Activated CD8-positive, alpha-beta memory T cell treated with anti-CD3 and anti-CD28 coated beads, Interleukin-2, amount 50 U/mL, for 24 hours (primary cell): ENCODE results near the gene TCP10L.
"Not testable (repeated sequence)": the region's sequence is repeated elsewhere in the genome, so short reads cannot be mapped to it uniquely, and the experiment has no call there.

ENCODE experiments used
- DNase-seq: peaks from one replicate; pipeline ENCODE4 v3.0.0-alpha.2; 2020; ENCODE audit errors: extremely low read depth

The TCP10L gene, protein sequence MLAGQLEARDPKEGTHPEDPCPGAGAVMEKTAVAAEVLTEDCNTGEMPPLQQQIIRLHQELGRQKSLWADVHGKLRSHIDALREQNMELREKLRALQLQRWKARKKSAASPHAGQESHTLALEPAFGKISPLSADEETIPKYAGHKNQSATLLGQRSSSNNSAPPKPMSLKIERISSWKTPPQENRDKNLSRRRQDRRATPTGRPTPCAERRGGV

DNA sequence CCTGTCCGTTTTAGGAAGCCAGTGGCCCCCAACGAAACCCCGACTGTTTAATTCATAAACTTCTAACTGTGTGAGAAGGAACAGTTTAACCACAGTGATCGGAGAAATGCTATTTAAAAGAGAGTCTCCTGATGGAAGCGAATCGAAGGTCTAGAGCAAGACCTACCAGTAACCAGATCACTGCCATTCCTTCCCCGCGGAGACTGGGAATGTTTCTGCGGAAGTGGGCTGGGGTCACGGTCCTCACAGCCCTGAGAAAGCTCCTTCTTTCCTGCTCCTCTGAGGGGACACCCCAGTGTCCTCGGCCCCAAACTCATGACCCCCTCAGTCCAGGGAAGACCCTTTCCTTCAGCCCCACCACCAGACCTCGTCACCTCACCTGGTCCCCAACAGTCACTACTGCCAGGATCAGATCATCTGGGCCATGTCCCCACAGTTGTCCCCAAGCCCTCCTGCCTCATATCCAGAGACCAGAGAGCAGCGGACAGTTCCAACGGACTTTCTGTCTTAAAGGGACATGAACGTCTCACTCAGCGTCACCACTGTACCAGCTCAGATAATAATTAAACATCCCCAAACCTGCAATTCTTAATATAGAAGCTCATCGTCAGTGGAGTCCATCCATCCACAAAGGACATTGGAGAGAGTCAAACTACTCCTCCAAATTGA, at the start of gene TCP10L:
TCP10L (minus strand) TSS at position 482 of the 669 bp plus-strand sequence. CDS start 1,219 bp downstream, outside the sequence.
- DNase-seq = no peak

DNA sequence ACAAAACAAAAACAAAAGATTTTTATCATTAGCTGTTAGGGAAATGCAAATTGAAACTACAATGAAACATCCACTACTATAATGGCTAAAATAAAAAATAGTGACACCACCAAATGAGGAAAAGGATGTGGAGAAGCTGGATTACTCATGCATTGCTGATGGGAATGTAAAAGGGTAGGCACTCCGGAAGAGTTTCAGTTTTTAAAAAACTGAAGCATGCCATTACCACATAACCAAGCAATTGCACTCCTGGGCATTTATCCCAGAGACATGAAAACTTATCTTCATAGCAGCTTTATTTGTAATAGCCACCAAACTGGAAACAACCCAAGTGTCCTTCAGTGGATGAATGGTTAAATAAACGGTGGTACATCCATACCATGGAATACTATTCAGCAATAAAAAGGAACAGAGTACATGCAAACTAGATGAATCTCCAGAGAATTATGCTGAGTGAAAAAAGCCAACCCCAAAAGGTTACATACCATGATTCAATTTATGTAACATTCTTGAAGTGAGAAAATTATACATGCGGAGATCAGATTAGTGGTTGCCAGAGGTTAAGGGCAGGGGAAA, 41.4 kb upstream of the TCP10L start:
- DNase-seq = no peak

GRCh38 chr21:32618218-32618617, 32.9 kb upstream of the TCP10L start:
- DNase-seq = not testable (repeated sequence)

DNA sequence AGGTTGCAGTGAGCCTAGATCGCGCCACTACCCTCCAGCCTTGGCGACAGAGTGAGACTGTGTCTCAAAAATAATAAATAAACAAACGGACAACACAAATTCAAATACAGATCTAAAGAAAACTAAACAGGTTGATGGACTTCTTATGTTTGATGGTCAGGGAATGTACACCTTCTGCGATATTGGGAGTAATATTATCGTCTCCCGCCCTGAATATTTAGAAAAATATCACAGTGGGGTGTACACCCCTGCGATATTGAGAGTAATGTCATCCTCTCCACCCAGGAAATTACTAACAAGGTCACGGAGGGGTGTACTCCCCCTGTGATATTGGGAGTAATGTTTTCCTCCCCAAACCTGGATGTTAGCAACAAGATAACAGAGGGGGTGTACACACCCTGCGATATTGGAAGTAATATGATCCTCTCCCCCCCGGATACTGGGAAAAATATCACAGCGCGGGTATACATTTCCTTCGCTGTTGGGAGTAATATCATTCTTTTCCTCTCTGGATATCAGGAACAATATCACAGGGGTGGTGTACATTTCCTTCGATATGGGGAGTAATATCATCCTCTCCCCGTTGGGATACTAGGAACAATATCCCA, 28.2 kb upstream of the TCP10L start:
- DNase-seq = no peak

DNA sequence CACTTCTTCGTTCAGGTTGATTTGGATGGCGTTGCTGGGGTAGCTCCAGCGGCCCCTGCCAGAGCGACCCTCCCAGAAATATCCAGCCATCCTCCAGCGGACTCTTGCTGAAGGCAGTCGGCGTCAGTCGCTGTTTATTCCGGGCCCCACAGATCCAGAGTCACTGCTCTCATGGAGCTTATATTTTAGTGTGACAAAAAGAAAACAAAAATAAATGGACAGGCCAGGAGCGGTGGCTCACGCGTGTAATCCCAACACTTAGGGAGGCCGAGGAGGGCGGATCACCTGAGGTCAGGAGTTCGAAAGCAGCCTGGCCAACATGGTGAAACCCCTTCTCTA, 27.6 kb upstream of the TCP10L start:
- no peak for DNase-seq

DNA sequence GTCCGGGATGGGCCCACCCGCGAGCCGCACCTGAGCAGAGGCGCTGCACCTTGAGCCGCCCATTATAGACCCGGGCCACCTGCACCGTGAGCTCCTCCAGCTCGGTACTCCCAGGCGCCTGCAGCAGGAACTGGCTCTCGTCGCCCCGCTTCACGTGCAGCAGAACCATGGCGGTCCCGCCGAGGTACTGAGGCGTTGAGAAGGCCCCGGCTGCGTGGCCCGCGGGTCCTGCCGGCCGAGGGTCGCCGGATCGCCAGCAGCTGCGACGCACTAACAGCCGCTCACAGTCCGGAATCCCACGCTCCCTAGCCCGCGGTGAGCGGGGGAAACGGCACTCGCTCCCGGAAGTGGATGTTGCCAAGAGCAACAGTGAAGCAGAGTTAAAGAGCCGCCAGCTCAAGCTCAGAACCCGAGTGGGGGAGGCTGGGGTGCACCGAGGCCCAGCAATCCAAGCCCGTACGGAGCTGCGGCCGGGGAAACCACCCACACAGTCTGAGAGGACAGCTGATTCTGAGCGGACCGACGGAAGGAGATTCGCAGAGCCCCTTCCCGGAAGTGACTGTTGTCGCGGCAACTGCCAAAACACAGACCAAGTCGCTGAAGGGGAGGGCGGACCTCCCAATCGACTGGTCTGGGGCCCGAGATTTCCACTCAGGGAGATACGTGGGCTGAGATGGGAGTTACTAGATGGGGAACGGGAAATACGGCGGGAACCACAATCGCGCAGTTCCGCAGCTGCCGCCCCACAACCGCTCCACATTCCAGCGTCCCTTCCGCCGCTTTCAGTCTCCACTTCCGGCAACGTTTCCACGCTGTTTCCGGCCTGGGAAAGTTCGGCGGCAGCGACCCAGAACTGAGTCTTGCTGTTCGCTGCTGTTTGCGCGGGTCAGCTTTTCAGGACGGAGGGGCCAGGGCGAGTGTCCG, 27.0 kb upstream of the TCP10L start, which contains the start of gene CFAP298:
CFAP298 (minus strand) TSS at position 303 of the 924 bp plus-strand sequence; CDS start at position 169, 134 bp downstream.
- peak; percentile 73 for DNase-seq

- no peak for DNase-seq
Observed at GRCh38 chr21:32611471-32611997, 26.2 kb upstream of the TCP10L start.

DNA sequence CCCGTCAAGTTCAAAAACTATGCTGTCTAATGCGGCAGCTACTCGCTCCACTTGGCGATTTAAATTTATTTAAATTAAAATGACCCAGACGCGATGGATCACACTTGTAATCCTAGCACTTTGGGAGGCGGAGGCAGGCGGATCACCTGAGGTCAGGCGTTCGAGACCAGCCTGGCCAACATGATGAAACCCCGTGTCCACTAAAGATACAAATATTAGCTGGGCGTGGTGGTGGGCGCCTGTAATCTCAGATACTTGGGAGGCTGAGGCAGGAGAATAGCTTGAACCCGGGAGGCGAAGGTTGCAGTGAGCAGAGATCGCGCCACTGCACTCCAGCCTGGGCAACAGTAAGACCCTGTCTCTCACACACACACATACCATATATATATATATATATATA, 25.6 kb upstream of the TCP10L start:
- not testable (repeated sequence) for DNase-seq

GRCh38 chr21:32608851-32609250, 23.5 kb upstream of the TCP10L start:
- no peak for DNase-seq

DNA sequence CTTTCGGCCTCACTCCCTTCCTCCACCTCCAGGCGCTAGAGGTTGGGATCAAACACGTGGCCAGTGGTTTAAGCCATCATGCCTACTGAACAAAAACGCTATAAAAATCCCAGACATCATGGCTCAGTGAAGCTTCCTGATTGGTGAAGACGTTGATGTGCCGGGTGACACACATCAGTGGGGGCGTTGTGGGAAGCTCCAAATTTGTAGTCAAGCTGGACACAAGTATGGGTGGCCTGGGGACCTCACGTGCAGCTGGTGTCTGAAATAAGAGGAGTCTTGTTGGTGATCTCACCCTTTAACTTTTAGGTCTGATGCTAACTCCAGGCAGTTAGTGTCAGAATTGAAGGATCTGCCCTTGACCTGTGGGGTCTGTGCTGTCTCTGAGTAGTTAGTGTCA, 20.1 kb upstream of the TCP10L start:
- no peak for DNase-seq

DNA sequence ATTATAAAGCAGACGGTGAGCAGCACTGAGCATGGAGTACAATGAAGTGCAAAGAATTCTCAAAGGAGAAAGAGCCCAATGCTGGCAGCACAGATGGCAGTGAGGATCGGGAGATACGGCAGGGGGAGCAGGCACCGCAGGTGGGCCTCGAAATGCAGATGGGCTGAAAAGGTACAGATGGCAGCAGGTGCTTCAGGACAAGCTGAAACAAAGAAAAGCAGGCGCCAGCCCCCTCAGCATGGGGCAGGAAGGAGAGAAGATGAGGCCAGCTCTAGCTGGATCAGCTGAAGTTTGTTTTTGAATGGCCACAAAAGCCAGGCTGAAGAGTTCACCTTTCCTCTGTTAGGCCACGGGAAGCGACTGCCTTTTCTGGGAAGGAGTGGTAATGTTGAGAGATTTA, 19.1 kb upstream of the TCP10L start:
- DNase-seq = no peak

DNA sequence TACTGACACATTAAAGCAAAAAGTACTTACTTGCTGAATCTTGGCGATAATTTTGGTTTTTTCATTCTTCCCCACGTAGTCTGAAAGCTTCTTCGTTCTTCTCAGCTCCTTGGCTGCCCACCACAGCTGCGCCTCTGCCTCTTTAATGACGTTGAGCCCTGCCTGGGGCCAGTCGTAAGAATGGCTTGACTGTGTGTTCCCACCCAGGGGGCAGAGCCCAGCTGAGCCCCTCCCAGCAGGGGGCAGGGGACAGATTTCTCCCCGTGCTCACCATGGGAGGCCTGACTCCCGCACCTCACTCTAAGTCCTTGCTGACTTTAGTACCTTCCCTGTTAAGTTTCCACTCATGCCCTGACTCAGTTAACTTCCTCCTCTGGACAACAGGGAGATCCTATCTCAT, 17.8 kb upstream of the TCP10L start:
- DNase-seq = no peak

- no peak for DNase-seq
Observed at GRCh38 chr21:32602099-32602498, 16.8 kb upstream of the TCP10L start.

DNA sequence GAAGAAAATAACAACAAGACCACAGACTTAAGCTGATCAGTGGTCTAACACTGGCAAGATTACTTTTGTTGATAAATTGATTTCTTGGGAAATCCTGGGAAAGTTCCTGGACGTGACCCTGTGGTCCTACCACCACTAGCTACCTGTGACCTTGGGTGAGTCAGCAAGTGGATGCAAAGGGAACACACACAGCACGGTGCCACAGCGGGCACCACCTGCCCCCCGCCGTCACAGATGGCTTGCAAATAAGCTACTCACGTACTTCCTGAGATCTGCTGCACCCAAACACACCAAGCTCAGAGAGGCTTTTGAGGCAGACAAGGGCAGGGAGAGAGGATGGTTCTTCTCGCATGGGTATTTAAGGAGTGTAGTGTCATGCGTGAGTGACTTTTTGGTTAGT, 14.2 kb upstream of the TCP10L start:
- DNase-seq = no peak

GRCh38 chr21:32599091-32599490, 13.8 kb upstream of the TCP10L start:
- DNase-seq = no peak

- no peak for DNase-seq
Observed at GRCh38 chr21:32597205-32597604, 11.9 kb upstream of the TCP10L start.

- no peak for DNase-seq
Observed at GRCh38 chr21:32595431-32595830, 10.1 kb upstream of the TCP10L start.

DNA sequence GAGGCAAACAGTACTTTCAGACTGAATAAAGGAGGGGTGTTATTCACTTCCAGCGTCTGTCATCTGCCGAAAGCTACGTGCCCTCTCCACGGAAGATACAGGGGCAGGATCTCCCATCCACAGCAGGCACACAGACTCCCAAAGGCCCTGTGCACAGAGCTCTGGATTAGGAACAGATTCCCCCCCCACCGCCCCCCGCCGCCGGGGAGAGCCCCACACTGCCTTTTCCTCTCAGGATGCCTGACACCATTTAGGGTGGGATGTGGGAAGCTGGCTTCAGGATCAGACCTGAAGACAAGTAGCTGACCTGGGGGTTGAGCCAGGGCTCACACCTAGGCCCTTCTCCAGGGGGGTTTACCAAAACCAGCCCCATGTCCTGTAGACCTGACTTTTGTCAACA, 8.4 kb upstream of the TCP10L start:
- no peak for DNase-seq

GRCh38 chr21:32592929-32593502, 7.7 kb upstream of the TCP10L start:
- DNase-seq = no peak

- no peak for DNase-seq
Observed at GRCh38 chr21:32590130-32590529, 4.8 kb upstream of the TCP10L start.

DNA sequence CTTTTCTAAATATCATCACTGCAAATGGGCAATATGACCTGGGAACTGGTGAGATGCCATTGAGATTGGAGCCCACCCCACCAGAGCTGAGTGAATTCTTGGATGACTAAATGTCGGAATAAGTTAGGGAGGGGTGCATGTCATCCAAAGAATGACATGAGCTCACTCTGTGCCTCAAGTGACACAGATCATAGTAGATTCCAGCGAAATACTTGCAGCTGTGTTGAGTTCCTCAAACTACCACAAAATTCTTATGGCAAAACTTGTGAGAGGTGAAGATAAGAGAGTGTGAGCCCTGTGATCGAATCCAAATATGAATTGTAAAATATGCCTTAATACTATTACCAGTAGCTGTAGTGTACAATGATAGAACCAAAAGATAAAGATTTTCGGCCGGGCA, 2.3 kb upstream of the TCP10L start:
- no peak for DNase-seq
